HG03469 (cell line): ENCODE results near the gene GLB1L3.
"Not testable (repeated sequence)": the region's sequence is repeated elsewhere in the genome, so short reads cannot be mapped to it uniquely, and the experiment has no call there.

Source experiments
- ATAC-seq: cut with Tn5 transposase; IDR thresholded peaks from one replicate; pipeline ENCODE4 v1.9.1; 2021; ENCODE audit warnings: mild to moderate bottlenecking, moderate library complexity, moderate number of reproducible peaks; ENCODE audit not compliant: unreplicated experiment

The GLB1L3 gene

DNA sequence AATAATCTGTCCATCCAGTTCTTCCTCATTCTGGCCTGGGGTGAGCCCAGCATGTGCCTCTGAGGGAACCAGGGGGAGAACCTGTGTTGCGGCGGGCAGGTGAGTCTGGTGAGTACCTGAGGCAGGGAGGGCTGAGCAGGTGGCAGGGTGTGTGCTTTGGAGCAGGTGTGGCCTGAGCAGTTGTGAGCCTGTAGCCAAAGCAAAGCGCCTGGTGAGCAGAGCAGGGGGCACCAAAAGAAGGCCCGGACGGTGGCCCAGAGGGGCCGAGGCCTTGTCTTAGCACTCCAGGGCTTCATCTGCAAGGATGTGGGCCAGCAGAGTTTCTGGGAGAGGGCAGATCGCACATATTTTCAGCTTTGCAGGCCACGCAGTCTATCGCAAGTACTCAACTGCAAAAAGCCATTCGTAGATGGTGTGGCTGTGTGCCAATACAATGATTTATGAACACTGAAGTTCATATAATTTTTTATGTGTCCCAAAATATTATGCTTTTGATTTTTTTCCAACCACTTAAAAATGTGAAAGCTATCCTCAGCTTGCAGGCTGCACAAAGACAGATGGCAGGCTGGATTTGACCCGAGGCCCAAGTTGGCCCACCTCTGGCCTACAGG, 64.3 kb downstream of the GLB1L3 start:
- no peak for ATAC-seq

DNA sequence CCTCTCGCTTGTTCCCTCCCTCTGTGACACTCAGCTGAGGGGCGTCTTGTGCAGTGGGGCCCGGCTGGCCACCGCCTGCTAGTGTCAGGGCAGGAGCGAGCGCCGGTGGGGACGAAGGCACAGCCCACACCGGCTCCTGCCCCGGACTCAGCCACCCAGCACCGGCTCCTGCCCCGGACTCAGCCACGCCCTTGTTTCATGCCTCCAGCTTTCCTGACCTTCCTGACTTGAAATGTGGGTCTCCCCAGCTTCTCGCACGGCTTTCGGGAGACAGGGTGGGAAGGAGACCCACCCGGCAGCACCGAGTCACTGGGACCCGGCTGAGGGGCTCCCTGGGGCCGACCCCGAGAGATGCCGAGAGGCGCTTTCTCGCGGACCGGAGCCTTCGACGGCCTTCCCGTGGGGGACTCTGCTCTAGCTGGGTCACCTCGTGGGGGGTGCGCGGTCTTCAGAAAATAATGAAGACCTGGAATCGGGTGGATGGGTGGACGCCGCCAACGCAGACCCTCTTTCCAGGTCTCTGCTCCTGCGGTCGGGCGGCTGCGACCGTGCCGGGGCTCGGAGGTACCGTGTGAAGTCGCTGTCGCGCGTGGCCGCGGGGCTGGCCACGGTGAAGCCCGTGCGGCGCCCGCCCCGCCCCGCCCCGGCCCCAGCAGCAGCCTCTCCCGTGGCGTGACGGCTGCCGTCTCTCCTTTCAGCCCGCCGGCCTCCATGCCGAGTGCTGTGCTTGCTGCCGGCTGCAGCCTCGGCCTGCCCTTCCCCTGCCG, 65.8 kb downstream of the GLB1L3 start:
- ATAC-seq, result no peak

DNA sequence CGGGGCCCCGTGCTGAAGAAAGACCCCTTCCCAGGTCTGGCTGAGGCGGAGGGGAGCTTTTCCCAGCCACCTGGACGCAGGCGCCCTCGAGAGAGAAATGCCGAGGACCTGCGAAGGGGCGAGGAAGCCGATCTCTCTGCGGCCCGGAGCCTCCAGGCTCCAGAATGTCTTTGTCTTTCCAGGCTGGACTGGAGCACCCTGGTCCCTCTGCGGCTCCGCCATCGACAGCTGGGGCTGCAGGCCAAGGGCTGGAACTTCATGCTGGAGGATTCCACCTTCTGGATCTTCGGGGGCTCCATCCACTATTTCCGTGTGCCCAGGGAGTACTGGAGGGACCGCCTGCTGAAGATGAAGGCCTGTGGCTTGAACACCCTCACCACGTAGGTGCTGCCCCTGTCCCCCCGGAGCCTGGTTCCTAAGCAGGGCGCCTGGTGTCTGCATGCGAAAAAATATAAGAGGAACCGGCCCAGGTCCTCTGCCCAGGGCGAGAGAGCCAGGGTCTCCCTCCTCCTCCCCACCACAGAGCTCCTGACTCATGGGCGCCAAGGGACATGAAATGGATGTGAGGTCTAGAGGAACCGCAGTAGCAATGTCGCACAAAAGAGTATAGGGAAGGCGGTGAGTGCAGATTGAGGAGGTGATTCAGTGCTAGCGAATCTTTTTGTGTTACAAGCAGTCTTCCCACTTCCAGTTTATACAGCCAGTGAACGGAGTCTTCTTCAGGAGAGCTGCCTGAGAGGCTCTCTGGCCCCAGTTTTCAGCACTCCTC, 66.6 kb downstream of the GLB1L3 start:
- no peak for ATAC-seq

DNA sequence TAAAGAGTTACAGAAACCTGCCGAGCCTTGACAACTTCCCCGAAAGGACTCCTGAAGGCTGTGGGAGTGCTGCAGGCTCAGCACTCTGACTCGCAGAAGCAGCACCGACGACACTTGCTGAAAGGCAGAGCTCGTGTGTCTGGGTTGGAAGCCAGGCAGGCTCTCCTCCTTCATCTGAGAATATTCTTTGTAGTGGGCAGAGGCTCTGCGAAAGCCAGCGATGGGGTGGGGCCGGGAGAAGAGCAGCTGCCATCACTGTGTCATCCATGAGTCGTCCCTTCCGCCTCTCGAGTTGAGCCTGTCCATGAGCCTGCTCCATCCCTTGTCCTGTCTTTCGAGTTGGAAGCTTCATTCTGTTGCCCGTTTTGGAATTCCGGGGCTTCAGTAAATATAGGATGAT, 67.5 kb downstream of the GLB1L3 start:
- no peak for ATAC-seq

DNA sequence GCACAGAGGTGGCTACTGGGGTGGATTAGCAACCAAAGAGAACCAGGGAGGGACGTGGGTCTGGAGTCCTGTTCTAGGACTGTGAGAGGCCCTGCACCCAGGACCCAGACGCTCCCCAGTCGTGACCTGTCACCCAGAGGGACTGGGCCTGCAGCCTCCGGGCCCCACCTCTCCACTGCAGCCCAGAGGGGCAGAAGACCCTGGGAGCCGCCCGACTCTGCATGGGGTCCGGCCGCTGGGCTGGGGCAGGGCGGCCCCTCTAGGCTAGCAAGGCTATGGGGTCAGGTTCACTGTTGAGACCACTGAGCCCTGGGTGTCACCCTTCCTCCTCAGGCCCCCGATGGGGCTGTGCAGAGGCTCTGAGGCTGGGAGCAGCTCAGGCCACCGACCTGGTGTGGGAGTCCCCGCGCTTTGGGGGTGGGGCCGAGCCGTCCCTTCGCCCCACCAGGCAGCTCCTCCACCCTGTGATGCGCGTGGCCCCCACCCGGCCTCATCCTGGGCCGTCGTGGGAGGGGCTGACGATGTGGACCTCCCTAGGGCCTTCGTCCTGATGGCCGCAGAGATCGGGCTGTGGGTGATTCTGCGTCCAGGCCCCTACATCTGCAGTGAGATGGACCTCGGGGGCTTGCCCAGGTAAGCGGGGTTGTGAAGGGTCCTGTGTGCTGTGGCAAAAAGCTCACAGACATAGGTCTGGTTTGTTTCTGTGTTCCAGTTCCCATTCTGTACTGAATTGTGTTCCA, 68.5 kb downstream of the GLB1L3 start:
- ATAC-seq, result not testable (repeated sequence)

DNA sequence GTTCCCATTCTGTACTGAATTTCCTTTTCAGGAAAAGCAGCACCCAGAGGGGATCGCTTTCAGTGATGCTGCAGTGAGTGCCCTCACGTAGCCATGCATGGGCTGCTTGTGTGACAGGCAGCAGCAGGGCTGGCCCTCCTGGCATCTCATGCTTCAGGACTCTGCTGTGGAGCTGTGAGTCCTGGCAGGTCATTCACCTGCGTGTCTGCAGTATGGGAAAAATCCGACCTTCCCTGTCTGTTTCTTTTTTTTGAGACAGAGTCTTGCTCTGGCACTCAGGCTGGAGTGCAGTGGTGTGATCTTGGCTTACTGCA, 69.0 kb downstream of the GLB1L3 start:
- no peak for ATAC-seq

DNA sequence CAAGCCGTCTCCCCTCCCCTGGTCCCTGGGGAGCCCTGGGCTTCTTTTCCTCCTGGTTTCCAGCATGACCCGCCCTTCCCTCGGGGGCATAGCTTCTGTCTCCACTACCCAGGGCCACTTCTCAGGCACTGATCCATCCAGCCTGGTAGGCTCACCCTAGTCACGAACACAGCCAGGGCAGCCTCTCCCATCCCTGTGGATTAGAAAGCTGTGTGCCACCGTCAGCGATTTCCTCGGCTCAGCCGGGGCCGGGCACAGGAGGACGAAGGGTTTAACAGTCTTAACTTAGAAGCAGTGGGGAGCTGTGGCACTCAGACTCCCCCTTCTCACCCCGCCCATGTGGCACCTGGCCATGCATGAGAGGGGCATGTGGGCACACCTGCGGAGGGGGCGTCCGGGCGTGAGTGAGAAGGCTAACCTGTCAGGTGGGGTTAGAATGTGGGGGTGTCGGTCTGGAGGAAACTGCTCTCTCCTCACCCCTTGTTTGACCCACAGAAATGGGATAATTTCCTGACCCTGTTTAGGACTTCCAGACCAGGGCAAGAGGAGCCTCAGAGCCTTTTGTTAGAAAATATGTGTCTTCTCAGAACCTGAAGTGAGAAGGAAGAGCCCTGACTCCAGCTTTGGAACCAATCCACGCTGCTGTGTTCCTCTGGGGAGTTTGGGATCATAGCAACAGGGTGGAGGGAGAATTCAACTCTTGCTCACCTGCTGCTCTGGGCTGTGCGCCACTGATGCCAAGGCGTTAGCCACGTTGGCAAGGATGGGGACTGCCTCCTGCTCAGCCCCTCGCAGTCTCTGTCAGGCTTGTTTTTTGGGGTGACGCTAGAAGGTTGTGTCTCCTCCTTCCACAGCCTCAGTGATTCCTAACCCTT, 70.2 kb downstream of the GLB1L3 start:
- no peak for ATAC-seq

DNA sequence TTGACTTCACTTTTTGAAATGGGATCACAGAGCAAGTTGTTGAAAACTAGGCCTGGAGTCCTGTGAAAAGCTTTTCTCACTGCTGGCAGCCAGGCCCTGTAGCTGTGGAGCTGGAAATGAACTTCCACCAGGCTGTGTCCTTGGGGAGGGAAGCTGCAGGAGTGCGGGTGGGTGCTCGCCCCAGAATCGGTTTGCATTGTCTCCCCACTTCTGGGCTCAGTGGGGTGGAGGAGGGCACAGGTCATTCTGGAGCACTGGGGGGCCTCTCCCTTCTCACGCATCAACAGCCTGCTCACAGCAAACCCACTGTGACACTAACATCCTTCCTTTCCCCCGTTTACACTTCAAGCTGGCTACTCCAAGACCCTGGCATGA, 70.8 kb downstream of the GLB1L3 start:
- no peak for ATAC-seq

DNA sequence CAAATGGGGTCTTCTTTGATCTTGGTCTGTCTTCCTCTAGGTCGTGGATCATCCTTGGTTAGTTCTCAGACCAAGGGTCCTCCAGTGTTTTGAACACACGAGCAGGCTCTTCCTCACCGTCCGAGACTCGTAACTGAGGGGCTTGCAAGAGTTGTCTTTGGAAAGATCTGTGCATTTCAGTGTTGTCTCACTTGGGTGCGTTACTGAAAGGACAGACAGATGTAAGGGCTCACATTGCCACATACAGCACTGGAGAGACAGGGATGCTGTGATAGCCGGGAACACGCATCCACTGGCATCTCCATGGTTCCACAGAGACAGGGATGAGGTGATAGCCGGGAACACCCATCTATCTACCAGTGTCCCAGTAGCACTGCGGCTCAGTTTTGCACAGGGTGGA, 71.3 kb downstream of the GLB1L3 start:
- ATAC-seq, result no peak

DNA sequence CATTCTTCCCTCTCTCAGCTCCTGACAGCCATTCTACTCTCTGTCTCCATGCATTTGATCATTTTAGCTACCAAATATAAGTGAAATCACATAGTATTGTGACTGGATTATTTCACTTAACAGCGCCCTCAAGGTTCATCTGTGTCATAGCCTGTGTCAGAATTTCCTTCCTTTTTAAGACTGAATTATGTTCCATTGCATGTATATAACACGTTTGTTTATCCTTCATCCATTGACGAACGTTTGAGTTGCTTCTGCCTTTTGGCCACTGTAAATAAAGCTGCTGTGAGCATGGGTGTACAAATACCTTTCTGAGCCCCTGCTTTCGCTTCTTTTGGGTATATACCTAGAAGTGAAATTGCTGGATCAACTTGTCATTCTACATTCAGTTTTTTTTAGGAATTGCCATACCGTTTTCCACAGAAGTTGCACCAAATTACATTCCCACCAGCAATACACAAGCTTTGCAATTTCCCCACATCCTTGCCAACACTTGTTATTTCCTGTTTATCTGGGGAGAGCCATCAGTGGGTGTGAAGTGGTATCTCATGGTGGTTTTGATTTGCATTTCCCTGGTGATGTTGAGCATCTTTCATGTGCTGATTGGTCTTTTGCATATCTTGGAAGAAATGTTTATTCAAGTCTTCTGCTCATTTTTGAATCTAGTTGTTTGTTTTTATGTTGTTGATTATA, 73.1 kb downstream of the GLB1L3 start:
- peak; percentile 46 for ATAC-seq

DNA sequence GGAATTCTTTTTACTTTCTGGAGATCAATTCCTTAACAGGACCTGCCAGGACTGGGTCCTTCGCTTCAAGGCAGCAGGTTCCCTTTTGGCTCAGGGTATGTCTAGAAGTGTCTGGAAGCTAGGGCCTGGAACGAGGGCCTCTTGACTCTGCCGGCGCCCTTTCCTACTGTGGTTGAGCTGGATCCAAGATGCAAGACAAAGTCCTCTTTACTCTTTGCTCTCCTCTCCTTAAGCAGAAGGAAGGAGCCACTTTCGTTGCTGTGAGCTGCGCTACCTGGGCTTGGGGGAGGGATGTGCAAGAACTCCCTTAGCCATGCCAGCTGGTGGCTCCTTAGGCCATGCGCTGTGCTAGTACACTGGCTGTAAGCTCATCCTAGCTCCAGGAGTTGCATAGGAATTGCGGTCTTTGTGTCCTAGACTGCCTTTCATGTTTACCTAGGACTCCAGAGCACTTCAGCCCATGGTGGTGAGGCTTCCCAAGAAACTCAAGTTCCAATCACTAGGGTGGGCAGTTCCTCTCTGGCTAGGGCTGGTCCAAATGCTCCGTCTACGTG, 73.7 kb downstream of the GLB1L3 start:
- no peak for ATAC-seq

DNA sequence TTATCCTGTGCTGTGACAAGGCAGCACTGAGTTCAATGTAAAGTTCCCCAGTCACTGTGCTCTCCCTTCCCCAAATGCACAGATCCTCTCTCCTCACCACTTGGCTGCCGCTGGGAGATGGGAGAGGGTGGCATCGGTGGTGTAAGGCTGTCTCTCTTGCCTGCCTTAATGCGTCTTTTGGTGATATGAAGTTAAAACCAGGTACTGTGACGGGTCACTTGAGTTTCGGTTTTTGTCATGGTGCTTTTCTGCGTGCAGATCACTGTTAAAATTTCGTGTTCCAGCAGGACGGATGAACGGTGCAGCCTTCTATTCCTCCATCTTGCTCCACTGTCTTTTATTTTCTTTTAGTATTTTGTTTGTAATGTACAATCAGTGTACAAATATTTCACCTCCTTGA, 74.2 kb downstream of the GLB1L3 start:
- peak; percentile 85 for ATAC-seq

DNA sequence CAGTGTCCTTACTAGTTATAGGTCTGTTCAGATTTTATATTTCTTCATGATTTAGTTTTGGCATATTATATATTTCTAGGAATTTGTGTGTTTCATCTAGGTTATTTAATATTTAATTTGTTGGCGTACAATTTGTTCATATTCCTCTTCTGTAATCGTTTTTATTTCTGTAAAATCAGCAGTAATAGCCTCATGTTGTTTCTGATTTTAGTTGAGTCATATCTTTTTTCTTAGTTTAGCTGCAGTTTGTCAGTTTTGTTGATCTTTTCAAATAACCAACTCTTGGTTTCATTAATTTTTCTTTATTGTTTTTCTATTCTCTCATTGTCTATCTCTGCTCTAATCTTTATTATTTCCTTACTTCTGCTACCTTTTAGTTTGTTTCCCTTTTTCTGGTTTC, 75.9 kb downstream of the GLB1L3 start:
- no peak for ATAC-seq

DNA sequence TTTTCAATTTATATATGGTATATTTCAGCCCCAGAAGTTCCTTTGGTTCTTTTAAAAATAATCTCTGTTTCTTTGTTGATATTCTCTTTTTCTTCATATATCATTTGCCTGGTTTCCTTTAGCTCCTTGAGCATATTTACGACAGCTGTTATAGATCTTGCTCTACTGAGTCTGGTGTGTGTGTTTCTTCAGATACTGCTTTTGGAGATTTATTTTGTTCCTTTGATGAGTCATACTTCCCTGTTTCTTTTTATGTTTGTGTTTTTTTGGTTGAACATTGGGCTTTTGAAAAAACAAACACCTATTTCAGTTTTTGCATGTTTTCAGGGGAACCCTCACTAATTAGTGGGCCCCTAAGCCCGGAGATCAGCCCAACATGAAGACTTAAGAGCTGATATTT, 79.0 kb downstream of the GLB1L3 start:
- no peak for ATAC-seq

DNA sequence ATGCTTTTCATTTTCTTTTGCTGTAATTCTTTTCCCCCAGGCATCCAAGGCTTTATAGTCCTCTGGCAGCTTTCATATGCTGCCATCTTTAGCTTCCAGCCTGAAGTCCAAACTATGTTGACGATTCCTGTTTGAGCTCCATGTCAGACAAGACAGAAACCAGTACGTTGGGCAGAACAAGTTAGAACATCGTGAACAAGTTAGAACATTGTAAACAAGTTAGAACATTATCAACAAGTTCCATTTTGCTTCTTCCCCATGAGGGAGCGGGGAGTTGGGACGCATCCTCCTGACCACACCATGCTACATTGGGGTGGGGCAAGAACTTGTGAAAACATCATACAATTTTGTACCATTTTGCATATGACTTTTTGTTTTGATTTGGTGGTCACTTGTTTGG, 79.5 kb downstream of the GLB1L3 start:
- no peak for ATAC-seq

DNA sequence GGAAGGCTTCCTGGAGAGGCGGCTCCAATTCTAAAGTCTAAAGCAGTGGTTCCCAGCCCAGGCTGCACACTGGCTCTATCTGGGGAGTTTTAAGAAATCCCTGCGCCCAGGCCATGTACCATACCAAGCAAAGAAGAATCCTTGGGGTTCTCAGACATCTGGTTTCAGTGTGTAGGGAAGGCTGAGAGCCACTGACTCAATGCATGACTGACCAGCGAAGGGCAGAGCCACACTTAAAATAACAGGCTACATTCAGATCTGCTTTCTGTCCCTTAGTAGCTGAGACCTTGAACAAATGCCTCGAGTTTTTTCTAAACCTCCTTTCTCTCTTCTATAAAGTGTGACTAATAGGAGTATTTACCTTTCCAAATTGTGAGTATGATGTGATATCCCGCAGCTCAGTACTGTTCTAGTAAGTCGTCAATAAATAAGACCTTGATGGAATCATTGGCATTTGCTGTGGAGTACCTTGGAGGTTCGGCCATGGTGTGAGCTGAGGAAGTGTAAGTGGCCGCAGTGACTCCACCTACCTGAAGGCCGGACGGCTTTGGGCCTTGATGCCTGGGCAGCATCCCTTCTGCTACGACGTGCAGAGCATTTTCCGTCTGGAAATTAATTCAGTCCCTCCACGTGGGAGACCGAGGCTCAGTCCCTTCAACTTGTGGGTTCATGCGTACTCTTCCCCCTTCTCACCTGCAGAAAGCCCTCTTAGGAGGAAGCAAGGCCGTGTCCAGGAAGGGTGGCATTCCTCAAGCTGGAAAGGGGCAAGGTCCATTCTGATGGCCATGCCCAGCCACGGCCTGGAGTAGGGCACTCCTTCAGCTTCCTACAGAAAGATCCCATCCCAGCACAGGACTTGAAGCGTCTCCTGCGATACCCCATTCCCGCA, 80.7 kb downstream of the GLB1L3 start:
- ATAC-seq, result no peak

DNA sequence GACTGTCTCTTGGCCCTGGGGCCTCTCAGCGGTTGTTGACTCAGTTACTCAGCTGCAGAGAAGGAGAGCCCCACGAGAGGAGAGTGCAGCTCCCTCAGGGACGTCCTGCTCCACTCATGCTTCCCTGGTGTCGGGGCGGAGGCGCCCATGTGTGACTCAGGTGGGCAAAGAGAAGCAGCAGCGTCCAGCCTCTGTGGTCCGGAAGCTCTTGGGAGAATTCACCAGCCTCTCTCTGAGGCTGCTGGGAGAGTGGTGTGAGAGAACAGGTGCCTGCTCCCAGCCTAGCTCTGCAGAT, 81.3 kb downstream of the GLB1L3 start:
- no peak for ATAC-seq

DNA sequence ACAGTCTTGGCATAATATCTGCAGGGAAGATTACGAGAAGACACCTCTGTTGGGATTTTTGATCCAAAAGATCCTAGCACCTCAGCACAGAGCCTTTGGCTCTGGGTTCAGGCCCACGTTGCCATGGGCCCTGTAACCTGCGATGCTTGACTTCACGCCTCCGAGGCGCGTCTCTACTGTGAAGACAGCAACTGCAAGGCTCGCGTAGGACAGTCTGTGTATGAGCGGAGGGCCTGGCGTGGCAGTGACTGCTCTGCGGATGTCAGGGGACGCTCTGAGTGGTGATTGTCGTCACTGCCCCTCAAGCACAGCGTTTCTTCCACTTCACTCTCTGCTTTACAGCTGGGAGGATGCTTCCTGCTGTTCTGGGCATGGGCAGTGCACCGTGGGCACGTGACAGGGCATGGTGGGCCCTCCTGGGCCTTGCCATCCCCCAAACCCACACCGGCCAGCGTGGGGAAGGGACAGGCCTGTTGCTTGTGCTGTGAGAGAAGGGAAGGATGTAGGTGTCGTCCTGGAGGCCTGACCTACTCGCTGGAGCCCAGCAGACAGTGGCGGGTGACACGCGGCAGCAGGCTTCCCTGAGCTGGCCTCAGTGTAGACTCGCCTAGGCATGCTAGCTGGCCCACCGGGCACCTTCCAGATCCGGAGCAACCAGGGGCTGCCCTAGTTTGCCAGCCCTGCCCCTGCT, 82.1 kb downstream of the GLB1L3 start:
- no peak for ATAC-seq
